ENCODE data around the gene FAM53B. TPM values are rescaled to one million over a fixed set of nuclear protein-coding genes. Genes with fewer than 3 reads are reported as not detected.

Gene FAM53B
- polyA plus RNA-seq, 6 donors from 2014 or later, result 19.6 to 141 (median 31.5) TPM

DNA sequence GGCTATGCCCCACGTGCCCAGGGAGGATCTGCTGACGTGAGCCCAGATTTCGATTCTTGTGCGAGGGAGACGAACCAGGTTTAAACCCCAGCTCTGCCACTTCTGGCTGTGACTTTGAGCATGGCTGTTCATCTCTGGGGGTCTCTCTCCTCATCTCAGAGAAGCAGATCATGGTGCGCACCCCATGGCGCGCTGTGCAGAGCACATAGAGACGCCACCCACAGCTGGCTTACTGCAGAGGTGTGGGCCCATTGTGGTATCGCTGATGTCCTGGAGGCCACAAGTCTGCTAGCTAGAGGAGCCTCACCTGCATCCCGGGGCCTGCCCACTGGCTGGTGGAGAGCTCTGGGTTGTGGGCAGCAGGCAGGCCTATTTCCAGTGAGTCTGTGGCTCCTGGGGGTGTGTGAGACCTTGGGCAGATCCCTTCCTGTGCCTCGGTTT is 142.0 kb downstream of the FAM53B start:
- H3K27me3 Mint-ChIP-seq, result no peaks in the 10 kb centered on the region
- H3K4me3 Mint-ChIP-seq, result peak overlapping the region; percentile 5 to 90 (median 84)
- DNase-seq (no peak), ATAC-seq (ENCODE audit: low read depth in 2 of 2) (peak; percentile 4 to 7)
- H3K9me3 Mint-ChIP-seq, result peaks cover 0 to 6% (median 0%) of the 10 kb centered on the region in 7 donors
- peak overlapping the region; percentile 99 to 100 (median 100) for H3K27ac Mint-ChIP-seq
- H3K4me1 Mint-ChIP-seq, result peaks cover 67 to 93% (median 90%) of the 10 kb centered on the region in 3 donors
- peaks cover 0 to 8% of the 10 kb centered on the region in 2 donors for H3K36me3 Mint-ChIP-seq

DNA sequence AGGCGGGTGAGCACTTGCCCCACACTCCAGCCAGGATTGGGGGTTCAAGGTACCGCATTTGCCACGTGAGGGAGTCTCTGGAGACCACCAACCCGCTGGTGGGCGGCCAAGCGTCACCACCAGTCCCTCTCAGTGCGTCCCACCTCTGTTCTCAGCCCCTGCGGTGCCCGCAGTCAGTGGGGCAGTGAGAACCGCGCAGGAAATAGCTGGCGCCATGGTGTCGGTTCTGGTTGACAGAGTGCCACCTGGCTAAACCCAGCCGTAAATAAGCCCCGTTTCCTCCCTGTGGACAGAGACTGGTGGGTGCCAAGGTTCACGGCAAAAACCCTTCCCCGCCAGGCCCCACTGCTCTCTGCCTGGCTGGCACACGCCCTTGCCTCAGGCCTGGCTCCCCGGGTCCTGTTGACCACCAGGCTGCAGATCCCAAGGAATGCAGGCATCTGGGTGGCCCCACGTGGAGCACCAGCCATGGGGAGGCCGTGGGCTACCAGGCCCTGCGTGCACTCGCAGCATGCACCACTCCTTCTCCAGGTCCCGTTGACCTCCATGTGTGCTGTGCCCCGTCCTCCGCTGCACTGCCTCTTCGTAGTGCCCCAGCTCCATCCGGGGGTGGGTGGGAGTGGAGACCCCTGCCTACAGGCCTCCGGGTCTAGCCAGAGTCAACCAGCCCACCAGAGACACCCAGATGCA is 142.6 kb downstream of the FAM53B start:
- peaks cover 67 to 93% (median 91%) of the 10 kb centered on the region in 3 donors for H3K4me1 Mint-ChIP-seq

DNA sequence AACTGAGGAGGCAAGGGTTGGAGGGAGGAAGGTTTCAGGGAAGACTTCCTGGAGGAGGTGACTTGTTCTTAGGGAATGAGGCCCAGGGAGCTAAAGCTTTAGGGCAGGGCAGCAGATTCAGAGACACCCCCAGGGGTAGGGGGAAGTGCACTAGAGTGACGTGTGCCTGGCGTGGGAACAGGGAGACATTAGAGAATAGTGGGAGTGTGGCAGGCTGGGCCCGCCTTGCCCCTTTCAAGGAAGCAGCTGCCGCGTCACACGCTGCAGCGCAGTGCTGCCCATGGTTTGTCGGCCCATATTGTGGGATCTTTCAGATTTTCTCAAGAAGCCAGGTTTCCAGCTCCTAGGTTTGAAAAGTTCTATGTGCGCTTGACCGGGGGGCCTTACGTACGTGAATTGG is 143.2 kb downstream of the FAM53B start:
- Mint-ChIP-seq H3K4me1 (peaks cover 70 to 95% (median 94%) of the 10 kb centered on the region in 3 donors), H3K9me3 (peaks cover 0 to 6% (median 0%) of the 10 kb centered on the region in 7 donors), H3K27me3 (no peaks in the 10 kb centered on the region), H3K36me3 (peaks cover 0 to 8% of the 10 kb centered on the region in 2 donors), H3K27ac (peak overlapping the region; percentile 99 to 100 (median 100)), H3K4me3 (peak overlapping the region; percentile 49 to 90 (median 84))
- no peak for DNase-seq
- peak; percentile 30 to 32 for ATAC-seq (ENCODE audit: low read depth in 2 of 2)

More for the DNA sequence above, 142.6 kb downstream of the FAM53B start:
- H3K4me3 Mint-ChIP-seq, result peak overlapping the region; percentile 17 to 90 (median 84)
- ATAC-seq (ENCODE audit: low read depth in 2 of 2), result peak; percentile 87 to 89
- peak overlapping the region; percentile 99 to 100 (median 100) for H3K27ac Mint-ChIP-seq
- peak; percentile 96 for DNase-seq
- H3K27me3 Mint-ChIP-seq, result no peaks in the 10 kb centered on the region
- peaks cover 0 to 6% (median 0%) of the 10 kb centered on the region in 7 donors for H3K9me3 Mint-ChIP-seq
- H3K36me3 Mint-ChIP-seq, result peaks cover 0 to 8% of the 10 kb centered on the region in 2 donors

DNA sequence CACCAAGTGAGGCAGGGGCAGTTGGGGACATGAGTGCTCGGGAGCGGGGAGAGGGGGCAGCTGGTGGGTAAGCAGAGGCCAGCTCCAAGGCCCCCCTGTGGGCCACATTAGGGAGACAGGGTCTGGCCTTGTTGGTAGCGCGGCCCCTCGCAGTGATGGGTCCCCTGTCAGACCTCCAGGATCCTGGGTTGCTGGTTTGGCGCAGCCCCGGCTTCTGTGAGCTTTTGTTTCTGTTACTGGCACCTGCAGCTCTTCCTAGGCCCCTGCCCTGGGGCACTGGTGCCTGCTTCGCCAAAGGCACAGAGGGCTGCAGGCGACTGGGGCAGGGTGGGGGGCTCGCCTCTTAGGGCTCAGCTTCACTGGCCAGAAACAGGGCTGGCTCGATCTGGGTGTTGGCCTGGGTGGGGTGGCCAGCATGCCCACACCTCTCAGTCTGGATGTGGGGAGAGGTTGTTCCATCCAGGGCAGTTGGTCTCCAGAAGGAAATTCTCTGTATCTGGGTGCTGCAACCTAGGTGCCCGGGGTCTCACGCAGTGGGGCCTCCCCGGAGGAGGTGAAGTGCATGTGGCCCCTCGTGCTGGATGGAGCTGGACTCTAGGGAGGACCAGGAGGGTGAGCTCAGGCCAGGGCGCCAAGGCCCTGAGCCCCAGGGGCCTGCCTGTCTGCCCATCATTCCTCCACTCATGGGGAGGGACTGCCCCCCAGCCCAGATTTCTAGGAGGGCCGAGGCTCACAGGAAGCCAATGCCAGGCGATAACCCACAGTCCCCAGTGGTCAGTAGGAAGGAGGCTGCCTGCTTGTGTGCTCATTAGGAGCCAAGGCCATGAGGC is 143.9 kb downstream of the FAM53B start:
- no peak for DNase-seq
- peaks cover 0 to 11% (median 2%) of the 10 kb centered on the region in 7 donors for H3K9me3 Mint-ChIP-seq
- H3K4me3 Mint-ChIP-seq, result peak overlapping the region; percentile 73 to 90 (median 84)
- ATAC-seq (ENCODE audit: low read depth in 2 of 2), result no peak
- H3K4me1 Mint-ChIP-seq, result peaks cover 74 to 95% (median 94%) of the 10 kb centered on the region in 3 donors
- H3K27ac Mint-ChIP-seq, result peak overlapping the region; percentile 99 to 100 (median 100)
- H3K27me3 Mint-ChIP-seq, result no peaks in the 10 kb centered on the region
- peaks cover 0 to 14% of the 10 kb centered on the region in 2 donors for H3K36me3 Mint-ChIP-seq

DNA sequence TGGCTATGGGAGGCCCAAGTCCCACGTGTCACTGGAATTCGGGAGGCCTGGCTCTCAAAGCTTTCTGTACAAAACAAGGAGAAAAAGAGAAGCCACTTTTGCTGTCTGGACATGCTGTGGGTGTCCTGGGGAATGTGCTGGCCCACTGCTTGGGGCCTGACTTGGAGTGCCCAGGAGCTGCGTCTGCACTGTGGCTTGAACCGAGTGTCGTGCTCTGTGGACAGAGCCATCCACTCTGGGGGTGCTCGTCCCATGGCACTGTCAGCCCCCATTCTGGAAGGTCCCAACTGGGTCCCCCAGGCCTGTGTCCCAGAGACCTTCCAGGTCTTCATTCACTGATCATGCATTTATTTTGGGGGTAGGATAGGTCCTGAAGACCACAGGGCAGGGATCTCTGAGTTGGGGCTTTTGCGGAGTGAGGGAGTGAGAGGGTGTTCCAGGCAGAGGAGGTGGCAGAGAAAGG is 144.6 kb downstream of the FAM53B start:
- Mint-ChIP-seq H3K27me3 (no peaks in the 10 kb centered on the region), H3K27ac (peak overlapping the region; percentile 99 to 100 (median 100)), H3K4me1 (peaks cover 73 to 95% (median 94%) of the 10 kb centered on the region in 3 donors), H3K36me3 (peaks cover 0 to 17% of the 10 kb centered on the region in 2 donors), H3K9me3 (peaks cover 0 to 11% (median 2%) of the 10 kb centered on the region in 7 donors), H3K4me3 (peak overlapping the region in 7 of 8 donors; percentile 67 to 90 (median 77))
- ATAC-seq (ENCODE audit: low read depth in 2 of 2), result no peak
- DNase-seq, result no peak

DNA sequence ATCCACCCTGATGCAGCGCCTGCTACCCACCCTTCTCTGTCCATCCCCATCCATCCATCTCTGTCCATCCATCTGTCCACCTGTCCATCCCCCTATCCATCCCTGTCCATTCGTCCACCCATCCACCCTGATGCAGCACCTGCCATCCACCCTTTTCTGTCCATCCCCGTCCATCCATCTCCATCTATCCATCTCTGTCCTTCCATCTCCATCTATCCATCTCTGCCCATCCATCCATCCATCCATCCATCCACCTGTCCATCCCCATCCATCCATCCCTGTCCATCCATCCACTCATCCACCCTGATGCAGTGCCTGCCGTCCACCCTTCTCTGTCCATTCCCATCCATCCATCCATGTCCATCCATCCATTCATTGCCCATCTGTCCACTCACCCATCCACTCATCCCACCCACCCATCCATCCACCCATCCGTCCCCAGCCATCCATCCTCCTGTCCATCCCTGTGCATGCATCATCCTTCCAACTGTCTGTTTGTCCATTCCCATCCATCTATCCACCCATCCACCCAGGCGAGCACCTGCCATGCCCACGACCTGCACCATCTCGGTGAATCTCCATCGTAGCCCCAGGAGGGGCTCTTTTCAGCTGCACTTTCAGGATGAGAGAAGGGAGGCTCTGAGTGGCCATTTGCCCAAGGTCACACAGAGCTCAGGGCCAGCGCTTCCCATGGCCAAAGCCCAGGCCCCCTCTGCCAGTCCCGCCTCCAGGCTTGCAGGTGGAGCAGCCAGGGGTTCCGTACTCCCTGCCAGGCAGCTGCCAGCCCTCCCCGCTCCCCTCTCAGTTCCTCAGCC is 145.2 kb downstream of the FAM53B start:
- DNase-seq, result no peak
- H3K36me3 Mint-ChIP-seq, result peaks cover 0 to 17% of the 10 kb centered on the region in 2 donors
- ATAC-seq (ENCODE audit: low read depth in 2 of 2), result no peak
- peak overlapping the region; percentile 53 to 90 (median 71) for H3K4me3 Mint-ChIP-seq
- H3K9me3 Mint-ChIP-seq, result peaks cover 0 to 11% (median 2%) of the 10 kb centered on the region in 7 donors
- peaks cover 68 to 94% (median 94%) of the 10 kb centered on the region in 3 donors for H3K4me1 Mint-ChIP-seq
- H3K27ac Mint-ChIP-seq, result peak overlapping the region; percentile 97 to 100 (median 100)
- no peaks in the 10 kb centered on the region for H3K27me3 Mint-ChIP-seq

DNA sequence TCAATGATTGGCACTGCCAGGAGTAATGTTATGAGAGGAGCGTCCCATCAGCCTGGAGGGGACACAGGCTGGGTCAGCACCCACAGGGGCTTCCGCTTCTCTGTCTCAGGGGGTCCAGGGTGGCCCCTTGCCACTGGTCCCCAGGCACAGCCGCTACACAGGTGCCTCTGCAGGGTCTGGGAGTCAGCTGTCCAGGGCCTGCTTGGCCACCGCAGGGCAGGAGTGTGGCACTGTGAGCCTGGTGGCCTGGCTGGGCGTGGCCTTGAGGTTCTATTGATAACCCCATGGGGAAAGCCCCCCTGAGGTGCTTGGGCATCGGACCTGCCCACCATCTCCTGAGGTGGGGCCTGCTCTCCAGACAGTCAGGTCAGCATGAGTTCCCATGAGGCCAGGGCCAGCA is 146.0 kb downstream of the FAM53B start:
- Mint-ChIP-seq H3K9me3 (peaks cover 0 to 11% (median 2%) of the 10 kb centered on the region in 7 donors), H3K27ac (peak overlapping the region; percentile 91 to 100 (median 96)), H3K27me3 (no peaks in the 10 kb centered on the region), H3K36me3 (peaks cover 0 to 17% of the 10 kb centered on the region in 2 donors), H3K4me3 (peak overlapping the region in 6 of 8 donors; percentile 12 to 90 (median 72)), H3K4me1 (peaks cover 68 to 95% (median 91%) of the 10 kb centered on the region in 3 donors)
- no peak for ATAC-seq (ENCODE audit: low read depth in 2 of 2)
- DNase-seq, result no peak

DNA sequence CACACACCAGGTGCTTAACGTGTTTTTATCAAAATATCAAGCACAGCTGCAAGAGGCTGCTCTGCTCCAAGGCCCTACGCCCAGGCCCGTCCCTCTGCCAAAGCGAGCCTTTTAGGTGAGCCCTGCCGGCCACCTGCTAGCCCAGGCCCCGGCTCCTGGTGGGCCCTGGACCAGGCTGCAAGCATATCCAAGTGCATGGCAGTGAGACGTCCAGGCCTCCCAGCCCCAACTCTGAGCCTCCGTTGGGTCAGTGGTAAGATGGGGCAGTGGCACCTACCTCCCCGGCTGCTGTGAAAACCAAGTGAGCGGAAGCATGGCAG is 146.4 kb downstream of the FAM53B start:
- peak overlapping the region in 7 of 8 donors; percentile 12 to 90 (median 70) for H3K4me3 Mint-ChIP-seq

DNA sequence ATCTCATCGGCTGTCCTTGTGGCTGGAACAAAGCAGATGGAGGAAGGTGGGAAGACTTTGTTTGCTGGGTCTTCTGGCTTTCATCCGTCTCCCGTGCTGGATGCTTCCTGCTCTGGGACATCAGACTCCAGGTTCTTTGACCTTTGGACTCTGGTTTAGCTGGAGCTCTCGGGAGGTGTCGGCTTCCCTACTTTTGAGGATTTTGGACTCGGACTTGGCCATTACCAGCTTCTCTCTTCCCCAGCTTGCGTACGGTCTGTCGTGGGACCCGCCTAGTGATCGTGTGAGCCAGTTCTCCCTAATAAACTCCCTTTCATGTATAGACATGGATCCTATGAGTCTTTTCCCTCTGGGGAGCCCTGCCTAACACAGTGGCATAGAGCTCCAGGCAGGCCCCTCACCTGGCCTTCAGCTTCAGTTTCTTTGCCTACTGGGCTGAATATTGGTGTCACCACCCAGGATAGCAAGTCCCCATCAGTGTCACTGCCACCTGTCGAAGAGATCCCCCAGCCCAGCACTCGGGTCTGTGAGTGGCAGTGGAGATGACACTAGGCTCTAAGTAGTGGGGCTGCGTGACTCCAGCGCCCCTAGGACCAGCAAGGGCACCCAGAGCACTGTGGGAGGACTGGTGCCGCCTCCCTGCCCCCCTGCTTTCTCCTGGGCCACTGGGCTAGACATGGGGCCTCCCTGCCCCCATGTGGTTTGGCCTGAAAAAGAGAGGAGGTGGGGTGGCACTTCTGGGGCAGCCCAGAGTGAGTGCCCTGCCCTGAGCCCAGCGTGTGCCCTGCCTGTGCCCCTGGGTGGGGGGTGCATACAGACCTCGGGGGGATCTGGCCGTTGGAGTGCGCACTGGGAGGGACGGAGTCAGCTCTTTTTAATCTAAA is 147.0 kb downstream of the FAM53B start:
- Mint-ChIP-seq H3K9me3 (peaks cover 0 to 11% (median 2%) of the 10 kb centered on the region in 7 donors), H3K4me1 (peaks cover 71 to 95% (median 92%) of the 10 kb centered on the region in 3 donors), H3K27ac (peak overlapping the region; percentile 52 to 100 (median 92)), H3K4me3 (peak overlapping the region; percentile 12 to 90 (median 68)), H3K27me3 (no peaks in the 10 kb centered on the region), H3K36me3 (peaks cover 0 to 17% of the 10 kb centered on the region in 2 donors)
- no peak for ATAC-seq (ENCODE audit: low read depth in 2 of 2)
- no peak for DNase-seq

More for the DNA sequence above, 146.4 kb downstream of the FAM53B start:
- DNase-seq (no peak), ATAC-seq (ENCODE audit: low read depth in 2 of 2) (no peak)
- Mint-ChIP-seq H3K9me3 (peaks cover 0 to 11% (median 2%) of the 10 kb centered on the region in 7 donors), H3K4me1 (peaks cover 68 to 97% (median 91%) of the 10 kb centered on the region in 3 donors), H3K27me3 (no peaks in the 10 kb centered on the region), H3K36me3 (peaks cover 0 to 17% of the 10 kb centered on the region in 2 donors), H3K27ac (peak overlapping the region in 5 of 6 donors; percentile 91 to 100 (median 96))

DNA sequence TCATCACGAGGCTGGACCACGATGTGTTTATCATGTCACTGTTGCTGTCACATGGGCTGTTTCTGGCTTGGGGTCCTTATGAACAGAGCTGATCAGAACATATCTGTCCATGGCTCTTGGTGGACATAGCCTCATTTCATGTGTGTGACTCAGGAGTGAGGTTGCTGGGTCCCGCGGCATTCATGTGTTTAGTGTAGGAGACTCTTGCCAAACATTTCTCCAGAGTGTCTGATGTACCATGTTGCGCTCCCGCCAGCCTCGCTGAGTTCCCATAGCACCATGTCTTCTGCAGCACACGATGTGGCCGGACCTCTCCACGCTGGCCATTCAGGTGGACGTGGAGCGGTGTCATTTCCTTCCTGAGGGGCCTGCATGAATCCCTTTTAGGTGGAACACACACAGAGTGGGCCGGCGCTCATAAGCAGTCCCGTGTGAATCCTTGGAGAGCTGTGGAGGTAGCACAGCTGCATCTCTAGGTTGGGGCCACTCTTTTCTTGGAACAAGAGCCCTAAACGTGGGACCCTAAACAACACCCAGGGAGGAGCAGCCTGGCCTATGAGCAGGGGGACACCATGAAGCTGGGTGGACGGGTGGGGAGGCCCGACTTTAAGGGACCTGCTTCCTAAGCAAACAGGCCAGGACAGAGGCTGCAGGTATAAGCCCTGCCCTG is 147.9 kb downstream of the FAM53B start:
- H3K4me3 Mint-ChIP-seq, result peak overlapping the region in 6 of 8 donors; percentile 27 to 90 (median 42)
- H3K9me3 Mint-ChIP-seq, result peaks cover 0 to 11% (median 5%) of the 10 kb centered on the region in 7 donors
- DNase-seq (no peak), ATAC-seq (ENCODE audit: low read depth in 2 of 2) (no peak)
- H3K27ac Mint-ChIP-seq, result peak overlapping the region in 5 of 6 donors; percentile 70 to 99 (median 91)
- H3K36me3 Mint-ChIP-seq, result peaks cover 4 to 17% of the 10 kb centered on the region in 2 donors
- no peaks in the 10 kb centered on the region for H3K27me3 Mint-ChIP-seq
- H3K4me1 Mint-ChIP-seq, result peaks cover 73 to 94% (median 90%) of the 10 kb centered on the region in 3 donors

DNA sequence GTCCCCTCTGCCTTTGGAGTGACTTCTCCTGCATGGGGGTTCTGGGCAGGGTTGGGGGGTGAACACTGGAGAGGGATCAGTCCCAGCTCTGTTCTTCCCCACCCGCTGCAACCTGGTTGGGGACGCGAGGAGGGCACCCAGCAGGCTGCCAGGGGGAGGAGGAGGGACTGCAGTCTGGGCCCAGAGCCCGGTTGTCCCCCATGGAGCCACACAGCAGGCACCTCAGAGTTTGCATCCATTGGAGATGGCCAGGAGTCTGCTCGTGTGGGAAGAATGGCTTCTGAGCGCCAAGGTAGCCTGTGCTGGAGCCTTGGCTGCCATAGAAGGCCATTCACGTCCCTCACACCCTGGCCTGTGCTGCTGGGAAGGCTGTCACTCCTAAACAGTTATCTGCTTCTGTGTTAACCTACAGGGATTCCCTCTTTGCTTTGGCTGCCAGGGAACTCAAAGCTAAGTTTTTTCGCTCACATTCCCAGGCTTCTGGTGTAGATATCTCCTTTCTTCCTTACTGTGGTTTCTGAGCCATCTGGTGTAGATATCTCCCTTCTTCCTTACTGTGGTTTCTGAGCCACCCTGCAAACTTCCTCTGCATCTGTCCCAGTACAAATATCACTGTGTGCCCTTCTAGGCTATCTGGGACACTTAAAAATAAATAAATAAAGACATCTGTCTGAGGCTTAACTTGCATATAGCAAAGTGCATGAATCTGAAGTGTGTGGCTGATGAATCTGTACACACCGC is 148.9 kb downstream of the FAM53B start:
- ATAC-seq (ENCODE audit: low read depth in 2 of 2) (no peak), DNase-seq (no peak)
- Mint-ChIP-seq H3K4me1 (peaks cover 70 to 90% (median 87%) of the 10 kb centered on the region in 3 donors), H3K27ac (peak overlapping the region in 5 of 6 donors; percentile 36 to 99 (median 69)), H3K9me3 (peaks cover 0 to 11% (median 5%) of the 10 kb centered on the region in 7 donors), H3K36me3 (peaks cover 4 to 17% of the 10 kb centered on the region in 2 donors), H3K4me3 (peak overlapping the region in 4 of 8 donors; percentile 8 to 61 (median 28)), H3K27me3 (no peaks in the 10 kb centered on the region)

All from naive B cell (primary cell).